Measurements from ENCODE around the gene FOXR1.

GRCh38 chr11:119014209-119014924 is 42.8 kb downstream of the FOXR1 start:
- no peak for TF ChIP-seq EZH2 (IDR thresholded peaks at IDR 0.05; ENCODE audit: borderline replicate concordance, insufficient read depth, low read depth, low read length, poor library complexity, severe bottlenecking)
- TF ChIP-seq, protein P1, sequence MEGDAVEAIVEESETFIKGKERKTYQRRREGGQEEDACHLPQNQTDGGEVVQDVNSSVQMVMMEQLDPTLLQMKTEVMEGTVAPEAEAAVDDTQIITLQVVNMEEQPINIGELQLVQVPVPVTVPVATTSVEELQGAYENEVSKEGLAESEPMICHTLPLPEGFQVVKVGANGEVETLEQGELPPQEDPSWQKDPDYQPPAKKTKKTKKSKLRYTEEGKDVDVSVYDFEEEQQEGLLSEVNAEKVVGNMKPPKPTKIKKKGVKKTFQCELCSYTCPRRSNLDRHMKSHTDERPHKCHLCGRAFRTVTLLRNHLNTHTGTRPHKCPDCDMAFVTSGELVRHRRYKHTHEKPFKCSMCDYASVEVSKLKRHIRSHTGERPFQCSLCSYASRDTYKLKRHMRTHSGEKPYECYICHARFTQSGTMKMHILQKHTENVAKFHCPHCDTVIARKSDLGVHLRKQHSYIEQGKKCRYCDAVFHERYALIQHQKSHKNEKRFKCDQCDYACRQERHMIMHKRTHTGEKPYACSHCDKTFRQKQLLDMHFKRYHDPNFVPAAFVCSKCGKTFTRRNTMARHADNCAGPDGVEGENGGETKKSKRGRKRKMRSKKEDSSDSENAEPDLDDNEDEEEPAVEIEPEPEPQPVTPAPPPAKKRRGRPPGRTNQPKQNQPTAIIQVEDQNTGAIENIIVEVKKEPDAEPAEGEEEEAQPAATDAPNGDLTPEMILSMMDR (IDR thresholded peaks at IDR 0.05) = no peak

Measured in B cell (primary cell).